ENCODE measurements around the gene ATXN1. TPM values are rescaled to one million over a fixed set of nuclear protein-coding genes. Genes with fewer than 3 reads are reported as not detected.

Gene ATXN1
- total and polyA plus RNA-seq, 2 of the 13 experiments (the other 11 are each of a cell fraction or from before 2014, with no cell fraction given) = 20.7 to 39.5 TPM

GRCh38 chr6:16728513-16729182 lies 32.6 kb downstream of the ATXN1 start (continued):
- TF ChIP-seq, protein P1, sequence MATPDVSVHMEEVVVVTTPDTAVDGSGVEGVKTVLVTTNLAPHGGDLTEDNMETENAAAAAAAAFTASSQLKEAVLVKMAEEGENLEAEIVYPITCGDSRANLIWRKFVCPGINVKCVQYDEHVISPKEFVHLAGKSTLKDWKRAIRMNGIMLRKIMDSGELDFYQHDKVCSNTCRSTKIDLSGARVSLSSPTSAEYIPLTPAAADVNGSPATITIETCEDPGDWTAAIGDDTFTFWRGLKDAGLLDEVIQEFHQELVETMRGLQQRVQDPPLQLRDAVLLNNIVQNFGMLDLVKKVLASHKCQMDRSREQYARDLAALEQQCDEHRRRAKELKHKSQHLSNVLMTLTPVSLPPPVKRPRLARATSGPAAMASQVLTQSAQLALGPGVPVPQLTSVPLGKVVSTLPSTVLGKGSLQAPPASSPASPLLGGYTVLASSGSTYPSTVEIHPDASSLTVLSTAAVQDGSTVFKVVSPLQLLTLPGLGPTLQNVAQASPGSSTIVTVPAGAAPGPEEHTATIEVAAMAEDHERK (CRISPR knock-in tag; IDR thresholded peaks at IDR 0.05; ENCODE audit: low read depth) = no peak
- TF ChIP-seq ARID2 (CRISPR knock-in tag; IDR thresholded peaks at IDR 0.05; ENCODE audit: borderline replicate concordance) (0 out of 2 replicates have a peak, but pooled peaks have one; percentile 50), ZNF614 (CRISPR knock-in tag; IDR thresholded peaks at IDR 0.05; ENCODE audit: borderline replicate concordance) (no peak), ZNF282 (IDR thresholded peaks at IDR 0.05; ENCODE audit: partially characterized antibody) (no peak), STAT6 (CRISPR knock-in tag; IDR thresholded peaks at IDR 0.05; ENCODE audit: borderline replicate concordance) (peak; percentile 19; the same call in 1 of the 2 replicates), ATF4 (CRISPR knock-in tag; IDR thresholded peaks at IDR 0.05) (peak in 1 of 2 experiments; percentile 35; a peak in 1 of 4 replicates), GABPA (IDR thresholded peaks at IDR 0.05; ENCODE audit: low read depth, low read length) (no peak), GABPA (CRISPR knock-in tag; IDR thresholded peaks at IDR 0.05; ENCODE audit: low read depth) (no peak), ZBTB46 (CRISPR knock-in tag; IDR thresholded peaks at IDR 0.05; ENCODE audit: borderline replicate concordance) (no peak), SP140L (CRISPR knock-in tag; IDR thresholded peaks at IDR 0.05; ENCODE audit: borderline replicate concordance) (no peak), MAZ (IDR thresholded peaks at IDR 0.05; ENCODE audit: borderline replicate concordance, low read depth, low read length) (no peak), MAZ (CRISPR knock-in tag; IDR thresholded peaks at IDR 0.05; ENCODE audit: low read depth) (0 out of 2 replicates have a peak, but pooled peaks have one; percentile 8), GMEB1 (CRISPR knock-in tag; IDR thresholded peaks at IDR 0.05; ENCODE audit: borderline replicate concordance) (0 out of 2 replicates have a peak, but pooled peaks have one; percentile 30), ZNF737 (CRISPR knock-in tag; IDR thresholded peaks at IDR 0.05; ENCODE audit: borderline replicate concordance) (no peak)
- TF ChIP-seq, protein P2, sequence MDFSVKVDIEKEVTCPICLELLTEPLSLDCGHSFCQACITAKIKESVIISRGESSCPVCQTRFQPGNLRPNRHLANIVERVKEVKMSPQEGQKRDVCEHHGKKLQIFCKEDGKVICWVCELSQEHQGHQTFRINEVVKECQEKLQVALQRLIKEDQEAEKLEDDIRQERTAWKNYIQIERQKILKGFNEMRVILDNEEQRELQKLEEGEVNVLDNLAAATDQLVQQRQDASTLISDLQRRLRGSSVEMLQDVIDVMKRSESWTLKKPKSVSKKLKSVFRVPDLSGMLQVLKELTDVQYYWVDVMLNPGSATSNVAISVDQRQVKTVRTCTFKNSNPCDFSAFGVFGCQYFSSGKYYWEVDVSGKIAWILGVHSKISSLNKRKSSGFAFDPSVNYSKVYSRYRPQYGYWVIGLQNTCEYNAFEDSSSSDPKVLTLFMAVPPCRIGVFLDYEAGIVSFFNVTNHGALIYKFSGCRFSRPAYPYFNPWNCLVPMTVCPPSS (IDR thresholded peaks at IDR 0.05) = no peak
- TF ChIP-seq, protein P3, sequence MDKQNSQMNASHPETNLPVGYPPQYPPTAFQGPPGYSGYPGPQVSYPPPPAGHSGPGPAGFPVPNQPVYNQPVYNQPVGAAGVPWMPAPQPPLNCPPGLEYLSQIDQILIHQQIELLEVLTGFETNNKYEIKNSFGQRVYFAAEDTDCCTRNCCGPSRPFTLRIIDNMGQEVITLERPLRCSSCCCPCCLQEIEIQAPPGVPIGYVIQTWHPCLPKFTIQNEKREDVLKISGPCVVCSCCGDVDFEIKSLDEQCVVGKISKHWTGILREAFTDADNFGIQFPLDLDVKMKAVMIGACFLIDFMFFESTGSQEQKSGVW (CRISPR knock-in tag; IDR thresholded peaks at IDR 0.05; ENCODE audit: borderline replicate concordance) = no peak
